Liver (tissue), 9 donors: ENCODE results near the gene ST8SIA6. TPM values are rescaled to one million over a fixed set of nuclear protein-coding genes. Genes with fewer than 3 reads are reported as not detected.

Experiments
- DNase-seq: peaks from one replicate; pipeline ENCODE4 v3.0.0-alpha.2; 2017; ENCODE audit warnings: low spot score
- H3K27ac ChIP-seq, 2 donors: one replicate each; pipeline ENCODE4 v1.7.0; 2013; ENCODE audit warnings: inconsistent platforms in 2 of 2, low read length in 2 of 2, control low read depth in 1 of 2, low read depth in 1 of 2, mild to moderate bottlenecking in 1 of 2
- H3K27me3 ChIP-seq, 4 donors: one replicate each; pipeline versions ENCODE4 v1.6.1 to v1.7.0; 2013; ENCODE audit warnings: low read length in 3 of 4, inconsistent platforms in 1 of 4, mild to moderate bottlenecking in 1 of 4, moderate library complexity in 1 of 4; ENCODE audit not compliant: control insufficient read depth in 4 of 4, insufficient read depth in 4 of 4
- H3K36me3 ChIP-seq, 4 donors: one replicate each; pipeline versions ENCODE4 v1.6.1 to v1.7.0; 2013; ENCODE audit warnings: low read length in 3 of 4, mild to moderate bottlenecking in 3 of 4, low read depth in 1 of 4, moderate library complexity in 1 of 4; ENCODE audit not compliant: control insufficient read depth in 4 of 4, insufficient read depth in 3 of 4
- H3K4me1 ChIP-seq, 4 donors: one replicate each; pipeline versions ENCODE4 v1.6.1 to v1.7.0; 2013; ENCODE audit warnings: low read length in 3 of 4, mild to moderate bottlenecking in 3 of 4, moderate library complexity in 1 of 4; ENCODE audit not compliant: control insufficient read depth in 4 of 4, insufficient read depth in 4 of 4
- H3K4me3 ChIP-seq, 3 donors: one replicate each; pipeline versions ENCODE4 v1.6.1 to v1.7.0; 2013; ENCODE audit warnings: low read length in 3 of 3, control low read depth in 1 of 3, low read depth in 1 of 3, mild to moderate bottlenecking in 1 of 3
- H3K9ac ChIP-seq, 2 donors: one replicate each; pipeline ENCODE4 v1.7.0; 2013; ENCODE audit warnings: low read length in 2 of 2, mild to moderate bottlenecking in 2 of 2, moderate library complexity in 2 of 2, control low read depth in 1 of 2, low read depth in 1 of 2
- H3K9me3 ChIP-seq, 4 donors: one replicate each; pipeline versions ENCODE4 v1.6.1 to v1.7.0; 2013; ENCODE audit warnings: low read length in 3 of 4; ENCODE audit not compliant: control insufficient read depth in 4 of 4
- ATF3 ChIP-seq: IDR thresholded peaks from 2 replicates; pipeline ENCODE4 v1.6.1; 2016; ENCODE audit warnings: antibody characterized with exemption
- CTCF ChIP-seq: fragments of 150-350 bp; IDR thresholded peaks from 2 replicates; pipeline ENCODE4 v1.5.1; 2017; ENCODE audit warnings: improper control_type of control experiment, low read depth, low read length; ENCODE audit not compliant: missing input control
- EGR1 ChIP-seq, 2 donors: IDR thresholded peaks; 2 replicates each; pipeline ENCODE4 v1.6.1; 2016 to 2018; ENCODE audit warnings: antibody characterized with exemption in 2 of 2, low read depth in 2 of 2
- FOXA1 ChIP-seq: IDR thresholded peaks from 2 replicates; pipeline ENCODE4 v1.6.1; 2016; ENCODE audit warnings: antibody characterized with exemption
- FOXA2 ChIP-seq: IDR thresholded peaks from 2 replicates; pipeline ENCODE4 v1.6.1; 2016; ENCODE audit warnings: antibody characterized with exemption
- GABPA ChIP-seq, 2 donors: IDR thresholded peaks in 1 of 2; conservative IDR thresholded peaks in 1 of 2; 2 replicates each; pipeline ENCODE4 v1.6.1; 2016; ENCODE audit warnings: antibody characterized with exemption in 2 of 2, mild to moderate bottlenecking in 1 of 2, moderate library complexity in 1 of 2
- HNF4A ChIP-seq, 2 donors: conservative IDR thresholded peaks; 2 replicates each; pipeline ENCODE4 v1.6.1; 2016; ENCODE audit warnings: antibody characterized with exemption in 2 of 2, mild to moderate bottlenecking in 2 of 2
- HNF4G ChIP-seq: IDR thresholded peaks from 2 replicates; pipeline ENCODE4 v1.6.1; 2016; ENCODE audit warnings: antibody characterized with exemption
- JUND ChIP-seq, 2 donors: IDR thresholded peaks; 2 replicates each; pipeline ENCODE4 v1.6.1; 2016; ENCODE audit warnings: antibody characterized with exemption in 2 of 2
- MAX ChIP-seq: IDR thresholded peaks from 2 replicates; pipeline ENCODE4 v1.6.1; 2016; ENCODE audit warnings: antibody characterized with exemption
- NR2F2 ChIP-seq: IDR thresholded peaks from 2 replicates; pipeline ENCODE4 v1.6.1; 2016; ENCODE audit warnings: antibody characterized with exemption
- RAD21 ChIP-seq, 2 donors: IDR thresholded peaks; 2 replicates each; pipeline ENCODE4 v1.6.1; 2016; ENCODE audit warnings: antibody characterized with exemption in 2 of 2, mild to moderate bottlenecking in 2 of 2
- REST ChIP-seq: IDR thresholded peaks from 2 replicates; pipeline ENCODE4 v1.6.1; 2016; ENCODE audit warnings: antibody characterized with exemption, mild to moderate bottlenecking
- RXRA ChIP-seq, 2 donors: IDR thresholded peaks; 2 replicates each; pipeline ENCODE4 v1.6.1; 2017 to 2018; ENCODE audit warnings: antibody characterized with exemption in 2 of 2, mild to moderate bottlenecking in 1 of 2
- SP1 ChIP-seq: IDR thresholded peaks from 2 replicates; pipeline ENCODE4 v1.6.1; 2018; ENCODE audit warnings: antibody characterized with exemption, mild to moderate bottlenecking
- TAF1 ChIP-seq: conservative IDR thresholded peaks from 2 replicates; pipeline ENCODE4 v1.6.1; 2016; ENCODE audit warnings: antibody characterized with exemption, mild to moderate bottlenecking
- YY1 ChIP-seq: IDR thresholded peaks from 2 replicates; pipeline ENCODE4 v1.6.1; 2016; ENCODE audit warnings: antibody characterized with exemption, mild to moderate bottlenecking
- ZBTB33 ChIP-seq: IDR thresholded peaks from 2 replicates; pipeline ENCODE4 v1.6.1; 2016; ENCODE audit warnings: antibody characterized with exemption
- WGBS: extraction: QIAGEN DNeasy Blood & Tissue Kit; methylation state at CpG from one replicate; pipeline ENCODE4 v1.1.7; 2013; 5-methylcytosine and 5-hydroxymethylcytosine counted together
- polyA plus RNA-seq, 2 donors: library from polyadenylated mRNA; stranded (reverse) in 1 of 2; unstranded in 1 of 2; fragments of 200-250 nt in 1 of 2; fragments of >200 nt in 1 of 2; fragmentation: Nextera tagmentation in 1 of 2; extraction: Ambion mirVana in 1 of 2; gene quantifications; one replicate each; pipeline versions ENCODE4 v1.2.1 to v1.2.3, GENCODE V29; 2013 to 2015
- total RNA-seq, 2 donors: library from RNA; depleted of rRNA; stranded (reverse); fragments of >200 nt; gene quantifications; one replicate each; pipeline ENCODE4 v1.2.3, GENCODE V29; 2014
- donor health status: healthy.
- donor health status: healthy.
- donor health status: healthy.
- donor health status: healthy.
- donor health status: healthy.

The ST8SIA6 gene
- total and polyA plus RNA-seq, 4 donors, result 0.53 to 5.8 (median 1.0) TPM

- TF ChIP-seq CTCF (no peak), SP1 (no peak)
Measured at GRCh38 chr10:17473228-17473950, 19.0 kb upstream of the ST8SIA6 start (continued).

GRCh38 chr10:17472481-17473227 is 18.3 kb upstream of the ST8SIA6 start:
- H3K27me3 ChIP-seq, result peaks cover 0 to 3% (median 0%) of the 10 kb centered on the region in 4 donors
- no peaks in the 10 kb centered on the region for H3K4me1 ChIP-seq
- H3K9ac ChIP-seq, result no peak overlapping the region
- H3K9me3 ChIP-seq, result no peaks in the 10 kb centered on the region
- no peaks in the 10 kb centered on the region for H3K36me3 ChIP-seq
- WGBS, result 67% methylated on average over 3 of the region's 3 CpGs
- TF ChIP-seq HNF4G (no peak), FOXA1 (no peak), HNF4A (conservative IDR thresholded peaks at IDR 0.05) (no peak), RAD21 (IDR thresholded peaks at IDR 0.05) (no peak), RXRA (IDR thresholded peaks at IDR 0.05) (no peak), GABPA (IDR thresholded peaks at IDR 0.05 in 1 of 2, conservative IDR thresholded peaks at IDR 0.05 in 1 of 2) (no peak), ATF3 (no peak), YY1 (no peak), REST (no peak), FOXA2 (no peak), JUND (IDR thresholded peaks at IDR 0.05) (no peak), CTCF (no peak), SP1 (no peak), MAX (no peak), TAF1 (no peak), EGR1 (IDR thresholded peaks at IDR 0.05; ENCODE audit: low read depth in 2 of 2) (no peak), ZBTB33 (no peak), NR2F2 (no peak)
- no peak overlapping the region for H3K27ac ChIP-seq
- no peak for DNase-seq
- H3K4me3 ChIP-seq, result no peak overlapping the region
